Neural progenitor cell (in vitro differentiated cells): ENCODE measurements around the gene AKR1A1. TPM values are rescaled to one million over a fixed set of nuclear protein-coding genes. Genes with fewer than 3 reads are reported as not detected.

Experiments
- DNase-seq: peaks from one replicate; pipeline ENCODE4 v3.0.0-alpha.2; 2016; ENCODE audit warnings: low spot score
- H2AFZ ChIP-seq: fragments of 200-600 bp; sonication (generic); replicated peaks from 2 replicates; pipeline ENCODE4 v1.6.1; 2016; ENCODE audit warnings: antibody characterized with exemption
- H3F3A ChIP-seq: fragments of 200-600 bp; sonication (generic); 2 replicates; pipeline ENCODE4 v1.6.1; 2016; ENCODE audit warnings: antibody characterized with exemption, low read depth
- H3K27ac ChIP-seq: fragments of 200-600 bp; sonication (generic); 2 replicates; pipeline ENCODE4 v1.5.1; 2016; ENCODE audit warnings: mild to moderate bottlenecking
- H3K27me3 ChIP-seq: fragments of 200-600 bp; sonication (generic); 2 replicates; pipeline ENCODE4 v1.6.1; 2016; ENCODE audit warnings: mild to moderate bottlenecking, moderate library complexity
- H3K36me3 ChIP-seq: fragments of 200-600 bp; sonication (generic); 2 replicates; pipeline ENCODE4 v1.5.1; 2016
- H3K4me1 ChIP-seq: fragments of 200-600 bp; sonication (generic); 2 replicates; pipeline ENCODE4 v1.6.1; 2016; ENCODE audit warnings: mixed run types
- H3K4me2 ChIP-seq: fragments of 200-600 bp; sonication (generic); 2 replicates; pipeline ENCODE4 v1.6.1; 2016
- H3K4me3 ChIP-seq: fragments of 200-600 bp; sonication (generic); 2 replicates; pipeline ENCODE4 v1.5.1; 2016
- H3K79me2 ChIP-seq: fragments of 200-600 bp; sonication (generic); 2 replicates; pipeline ENCODE4 v1.6.1; 2016; ENCODE audit warnings: low read depth
- H3K9ac ChIP-seq: fragments of 200-600 bp; sonication (generic); 2 replicates; pipeline ENCODE4 v1.6.1; 2016
- H3K9me3 ChIP-seq: fragments of 200-600 bp; sonication (generic); 2 replicates; pipeline ENCODE4 v1.5.1; 2016; ENCODE audit warnings: low read depth
- H4K20me1 ChIP-seq: fragments of 200-600 bp; sonication (generic); 2 replicates; pipeline ENCODE4 v1.6.1; 2016; ENCODE audit warnings: low read depth
- H3K27ac Mint-ChIP-seq: 3 replicates; pipeline ENCODE4 v1.8.0; 2021; ENCODE audit warnings: mixed read lengths
- H3K27me3 Mint-ChIP-seq: 2 replicates; pipeline ENCODE4 v1.8.0; 2022; ENCODE audit warnings: low read depth, mild to moderate bottlenecking, inconsistent platforms, moderate library complexity, mixed read lengths; ENCODE audit not compliant: insufficient read depth
- H3K36me3 Mint-ChIP-seq: 3 replicates; pipeline ENCODE4 v1.8.0; 2021; ENCODE audit warnings: mixed read lengths
- H3K4me1 Mint-ChIP-seq: 3 replicates; pipeline ENCODE4 v1.8.0; 2021; ENCODE audit warnings: mixed read lengths
- H3K4me3 Mint-ChIP-seq: 3 replicates; pipeline ENCODE4 v1.8.0; 2021; ENCODE audit warnings: mild to moderate bottlenecking, moderate library complexity, mixed read lengths
- H3K9me3 Mint-ChIP-seq: 3 replicates; pipeline ENCODE4 v1.8.0; 2020; ENCODE audit warnings: mixed read lengths
- CTCF ChIP-seq: fragments of 200-600 bp; sonication (generic); IDR thresholded peaks from 2 replicates; pipeline ENCODE4 v1.5.1; 2017; ENCODE audit warnings: antibody characterized with exemption, mild to moderate bottlenecking
- EZH2 ChIP-seq: fragments of 200-600 bp; sonication (generic); IDR thresholded peaks from 2 replicates; pipeline ENCODE4 v1.6.1; 2017; ENCODE audit warnings: antibody characterized with exemption, mild to moderate bottlenecking, moderate library complexity
- EZH2phosphoT487 ChIP-seq: fragments of 200-600 bp; sonication (generic); IDR thresholded peaks from 2 replicates; pipeline ENCODE4 v1.6.1; 2017; ENCODE audit warnings: antibody characterized with exemption
- total RNA-seq: library from RNA; depleted of rRNA; stranded (reverse); fragments of >200 nt; gene quantifications from 2 replicates; pipeline ENCODE4 v1.2.3, GENCODE V29; 2015; ENCODE audit warnings: low replicate concordance

Gene AKR1A1
- total RNA-seq, 1 donor from 2014 or later: 129 TPM

DNA sequence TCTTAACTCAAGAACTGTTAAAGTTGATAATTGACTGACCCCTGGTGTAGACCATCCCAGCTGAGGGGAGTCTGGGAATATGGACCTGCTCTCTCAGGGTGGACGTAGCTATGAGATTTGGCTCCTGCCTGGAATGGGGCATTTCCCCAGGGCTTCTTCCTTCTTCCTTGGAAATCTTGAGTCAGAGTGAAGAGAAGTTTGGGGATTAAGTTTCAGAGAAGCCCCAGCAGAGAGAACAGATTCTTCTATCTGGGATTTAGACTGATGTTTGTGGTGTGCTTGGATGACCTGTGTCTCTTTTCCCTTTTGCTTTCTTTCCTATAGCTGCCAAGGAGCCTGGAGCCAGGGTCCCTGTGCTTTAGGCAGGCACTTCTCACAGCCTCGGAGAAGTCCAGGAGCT is 13.2 kb downstream of the AKR1A1 start:
- Mint-ChIP-seq H3K4me1 (no peaks in the 10 kb centered on the region), H3K36me3 (peaks cover 40% of the 10 kb centered on the region), H3K4me3 (no peak overlapping the region), H3K27ac (no peak overlapping the region), H3K9me3 (no peaks in the 10 kb centered on the region), H3K27me3 (no peaks in the 10 kb centered on the region)
- no peak overlapping the region for H3K4me3 ChIP-seq
- H3K27me3 ChIP-seq: no peaks in the 10 kb centered on the region
- TF ChIP-seq CTCF (no peak), EZH2 (no peak), EZH2phosphoT487 (no peak)
- no peaks in the 10 kb centered on the region for H3K4me1 ChIP-seq
- H4K20me1 ChIP-seq: peaks cover 4% of the 10 kb centered on the region
- H2AFZ ChIP-seq: no peak overlapping the region
- H3K36me3 ChIP-seq: no peaks in the 10 kb centered on the region
- no peak overlapping the region for H3K27ac ChIP-seq
- H3F3A ChIP-seq: peaks cover 1% of the 10 kb centered on the region
- no peaks in the 10 kb centered on the region for H3K9me3 ChIP-seq
- H3K9ac ChIP-seq: no peak overlapping the region
- no peak for DNase-seq
- H3K79me2 ChIP-seq: peaks cover 54% of the 10 kb centered on the region
- H3K4me2 ChIP-seq: no peak overlapping the region

GRCh38 chr1:45566722-45567121 is 16.1 kb downstream of the AKR1A1 start:
- Histone ChIP-seq H3K9ac (no peak overlapping the region), H3K9me3 (no peaks in the 10 kb centered on the region), H3K4me1 (no peaks in the 10 kb centered on the region), H3K27ac (no peak overlapping the region), H3K36me3 (no peaks in the 10 kb centered on the region), H3K4me3 (no peak overlapping the region), H4K20me1 (peaks cover 10% of the 10 kb centered on the region), H3K27me3 (no peaks in the 10 kb centered on the region), H3F3A (peaks cover 18% of the 10 kb centered on the region), H3K79me2 (peaks cover 26% of the 10 kb centered on the region), H2AFZ (no peak overlapping the region), H3K4me2 (no peak overlapping the region)
- Mint-ChIP-seq H3K27ac (no peak overlapping the region), H3K36me3 (peaks cover 34% of the 10 kb centered on the region), H3K27me3 (no peaks in the 10 kb centered on the region), H3K9me3 (no peaks in the 10 kb centered on the region), H3K4me3 (no peak overlapping the region), H3K4me1 (no peaks in the 10 kb centered on the region)
- DNase-seq: no peak
- TF ChIP-seq EZH2: no peak
- TF ChIP-seq EZH2phosphoT487: no peak
- no peak for TF ChIP-seq CTCF

DNA sequence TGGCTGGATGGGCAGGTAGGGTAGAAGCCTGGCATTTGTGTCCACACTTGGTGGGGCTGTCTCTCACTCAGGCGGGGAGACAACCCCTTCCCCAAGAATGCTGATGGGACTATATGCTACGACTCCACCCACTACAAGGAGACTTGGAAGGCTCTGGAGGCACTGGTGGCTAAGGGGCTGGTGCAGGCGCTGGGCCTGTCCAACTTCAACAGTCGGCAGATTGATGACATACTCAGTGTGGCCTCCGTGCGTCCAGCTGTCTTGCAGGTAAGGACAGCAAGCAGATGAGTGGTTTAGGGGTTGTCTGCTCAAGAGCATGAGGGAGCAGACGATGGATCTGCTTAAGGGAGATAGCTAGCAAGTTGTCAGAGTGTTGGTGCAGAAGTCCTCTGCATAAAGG is 17.3 kb downstream of the AKR1A1 start:
- H3K9me3 Mint-ChIP-seq: no peaks in the 10 kb centered on the region
- Histone ChIP-seq H4K20me1 (peaks cover 10% of the 10 kb centered on the region), H3K27ac (no peak overlapping the region), H3K4me1 (peaks cover 6% of the 10 kb centered on the region), H3F3A (peaks cover 26% of the 10 kb centered on the region), H3K36me3 (no peaks in the 10 kb centered on the region), H3K79me2 (peaks cover 17% of the 10 kb centered on the region), H3K4me2 (no peak overlapping the region), H2AFZ (no peak overlapping the region), H3K9me3 (no peaks in the 10 kb centered on the region), H3K4me3 (no peak overlapping the region), H3K27me3 (no peaks in the 10 kb centered on the region), H3K9ac (no peak overlapping the region)
- no peak for DNase-seq
- TF ChIP-seq CTCF (no peak), EZH2phosphoT487 (no peak), EZH2 (no peak)
- no peaks in the 10 kb centered on the region for H3K27me3 Mint-ChIP-seq
- peaks cover 30% of the 10 kb centered on the region for H3K36me3 Mint-ChIP-seq
- no peak overlapping the region for H3K4me3 Mint-ChIP-seq
- H3K4me1 Mint-ChIP-seq: peaks cover 2% of the 10 kb centered on the region
- H3K27ac Mint-ChIP-seq: no peak overlapping the region
